ENCODE results near the gene OST4.

Gene OST4

DNA sequence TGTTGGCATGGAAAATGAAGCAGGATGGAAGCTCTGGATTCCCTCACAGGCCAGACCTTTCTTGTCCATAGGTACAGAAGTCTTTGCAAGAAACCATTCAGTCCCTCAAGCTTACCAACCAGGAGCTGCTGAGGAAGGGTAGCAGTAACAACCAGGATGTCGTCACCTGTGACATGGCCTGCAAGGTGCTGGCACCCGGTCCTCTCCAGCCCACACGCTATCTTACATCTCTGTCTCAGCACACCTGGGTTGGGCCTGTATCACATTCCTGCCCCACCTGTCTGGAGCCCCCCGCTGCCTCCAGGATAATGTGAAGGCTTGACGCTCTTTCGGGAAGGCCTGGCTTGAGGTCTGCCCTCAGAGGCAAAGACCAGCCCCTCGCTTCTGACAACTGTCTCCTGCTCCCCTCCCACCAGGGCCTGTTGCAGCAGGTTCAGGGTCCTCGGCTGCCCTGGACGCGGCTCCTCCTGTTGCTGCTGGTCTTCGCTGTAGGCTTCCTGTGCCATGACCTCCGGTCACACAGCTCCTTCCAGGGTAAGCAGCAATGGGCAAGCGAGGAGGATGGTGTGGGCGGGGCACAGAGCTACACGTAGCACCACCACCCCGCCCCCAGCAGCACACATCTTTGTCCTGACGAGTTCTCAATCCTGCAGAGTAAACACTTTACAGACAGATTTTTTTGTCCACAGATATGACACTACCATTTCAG is 32.7 kb downstream of the OST4 start:
- DNase-seq (ENCODE audit: low read depth) = no peak
- TF ChIP-seq CTCF (IDR thresholded peaks at IDR 0.05; ENCODE audit: control insufficient read depth, insufficient read depth, low read depth, low read length, missing control alignments) = no peak
- no peak overlapping the region for H3K4me3 ChIP-seq (ENCODE audit: control insufficient read depth, low read depth, low read length)

DNA sequence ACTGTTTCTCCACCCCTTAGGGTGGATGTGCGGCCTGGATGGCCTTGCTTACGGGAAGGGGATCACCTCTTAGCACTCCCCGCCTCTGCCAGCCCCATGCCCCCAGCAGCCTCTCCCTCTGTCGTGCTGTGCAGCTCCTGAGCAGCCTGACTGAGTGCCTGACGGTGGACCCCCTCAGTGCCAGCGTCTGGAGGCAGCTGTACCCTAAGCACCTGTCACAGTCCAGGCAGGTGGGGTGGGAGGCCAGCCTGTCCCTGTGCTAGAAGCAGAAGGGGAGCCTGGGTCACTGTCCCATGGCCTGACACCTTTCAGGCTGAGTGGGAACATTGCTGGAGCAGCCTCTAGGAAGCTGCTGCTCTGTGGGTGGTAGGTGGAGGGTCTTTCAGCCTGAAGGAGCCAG is 33.4 kb downstream of the OST4 start:
- no peak overlapping the region for H3K4me3 ChIP-seq (ENCODE audit: control insufficient read depth, low read depth, low read length)

DNA sequence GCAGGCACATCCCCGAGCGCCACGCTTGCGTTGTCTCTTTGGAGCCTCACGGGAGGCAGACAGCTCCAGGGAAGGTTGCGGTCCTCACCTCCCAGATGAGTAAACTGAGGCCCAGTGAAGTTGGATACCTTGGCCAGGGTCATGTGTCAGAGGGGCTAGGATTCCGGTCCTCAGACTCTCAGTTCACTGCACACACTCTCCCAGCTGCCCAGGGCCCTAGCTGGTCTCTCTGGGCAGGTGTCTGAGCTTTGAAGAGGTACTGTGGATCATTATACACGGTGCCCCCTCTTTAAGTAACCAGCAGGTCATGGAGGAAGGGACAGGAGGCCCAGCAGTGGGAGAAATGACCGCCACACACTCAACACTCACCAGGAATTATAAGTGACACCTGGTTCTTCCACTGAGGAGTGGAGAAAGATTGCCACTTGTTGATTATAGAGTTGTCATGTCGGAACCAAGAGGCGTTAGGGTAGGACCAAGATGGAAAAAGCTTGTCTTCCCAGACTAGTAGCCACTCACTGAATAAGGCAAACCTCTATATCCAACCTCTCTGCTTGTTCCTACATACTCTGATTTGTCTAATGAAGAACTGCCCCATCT is 38.1 kb downstream of the OST4 start:
- peak overlapping the region; percentile 65 for H3K4me3 ChIP-seq (ENCODE audit: control insufficient read depth, low read depth, low read length)
- DNase-seq (ENCODE audit: low read depth) = no peak
- TF ChIP-seq CTCF (IDR thresholded peaks at IDR 0.05; ENCODE audit: control insufficient read depth, insufficient read depth, low read depth, low read length, missing control alignments) = no peak

More for the DNA sequence above, 33.4 kb downstream of the OST4 start:
- TF ChIP-seq CTCF (IDR thresholded peaks at IDR 0.05; ENCODE audit: control insufficient read depth, insufficient read depth, low read depth, low read length, missing control alignments) = no peak
- no peak for DNase-seq (ENCODE audit: low read depth)

- DNase-seq (ENCODE audit: low read depth) = no peak
- peak within 1 kb of the TSS; percentile 65 for H3K4me3 ChIP-seq (ENCODE audit: control insufficient read depth, low read depth, low read length)
- no peak for TF ChIP-seq CTCF (IDR thresholded peaks at IDR 0.05; ENCODE audit: control insufficient read depth, insufficient read depth, low read depth, low read length, missing control alignments)
Measured at GRCh38 chr2:27032495-27033252, 38.8 kb downstream of the OST4 start, which contains the start of gene TMEM214. Gene TMEM214, plus strand, starts transcription at chr2:27032965. Its CDS starts 51 bp downstream, at chr2:27033016.

DNA sequence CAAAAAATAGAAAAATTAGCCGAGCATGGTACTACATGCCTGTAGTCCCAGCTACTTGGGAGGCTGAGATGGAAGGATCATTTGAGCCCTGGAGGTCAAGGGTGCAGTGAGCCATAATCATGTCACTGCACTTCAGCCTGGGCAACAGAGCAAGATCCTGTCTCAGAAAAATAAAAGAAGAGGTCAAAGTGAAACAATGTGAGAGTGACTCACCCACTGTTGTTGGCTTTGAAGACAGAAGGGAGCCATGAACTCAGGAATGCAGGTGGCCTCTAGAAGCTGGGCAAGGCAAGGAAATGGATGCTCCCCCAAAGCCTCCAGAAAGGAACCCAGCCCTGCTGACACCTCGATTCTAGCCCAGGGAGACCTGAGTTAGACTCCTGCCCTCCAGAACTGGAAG is 42.4 kb downstream of the OST4 start:
- DNase-seq (ENCODE audit: low read depth) = no peak
- H3K4me3 ChIP-seq (ENCODE audit: control insufficient read depth, low read depth, low read length) = no peak overlapping the region
- TF ChIP-seq CTCF (IDR thresholded peaks at IDR 0.05; ENCODE audit: control insufficient read depth, insufficient read depth, low read depth, low read length, missing control alignments) = no peak

GRCh38 chr2:27027211-27027651 is 44.2 kb downstream of the OST4 start:
- DNase-seq (ENCODE audit: low read depth) = no peak
- no peak for TF ChIP-seq CTCF (IDR thresholded peaks at IDR 0.05; ENCODE audit: control insufficient read depth, insufficient read depth, low read depth, low read length, missing control alignments)
- H3K4me3 ChIP-seq (ENCODE audit: control insufficient read depth, low read depth, low read length) = no peak overlapping the region
